Parathyroid adenoma (tissue), 2 donors: ENCODE measurements around the gene ZNF638.

Experiments used
- H2AFZ ChIP-seq: fragments of 300-600 bp; sonication (generic); one replicate; pipeline ENCODE4 v1.7.0; 2017; ENCODE audit warnings: antibody characterized with exemption, mild to moderate bottlenecking
- H3K27ac ChIP-seq: fragments of 300-600 bp; sonication (generic); one replicate; pipeline ENCODE4 v1.7.0; 2017
- H3K27me3 ChIP-seq: fragments of 300-600 bp; sonication (generic); one replicate; pipeline ENCODE4 v1.7.0; 2017; ENCODE audit warnings: low read length; ENCODE audit not compliant: control insufficient read depth, insufficient read depth
- H3K36me3 ChIP-seq: fragments of 300-600 bp; sonication (generic); one replicate; pipeline ENCODE4 v1.7.0; 2017; ENCODE audit warnings: low read length; ENCODE audit not compliant: control insufficient read depth, insufficient read depth
- H3K4me1 ChIP-seq: fragments of 300-600 bp; sonication (generic); one replicate; pipeline ENCODE4 v1.7.0; 2017; ENCODE audit warnings: control low read depth
- H3K4me2 ChIP-seq: fragments of 300-600 bp; sonication (generic); one replicate; pipeline ENCODE4 v1.7.0; 2017; ENCODE audit warnings: low read length
- H3K4me3 ChIP-seq: fragments of 300-600 bp; sonication (generic); one replicate; pipeline ENCODE4 v1.7.0; 2017; ENCODE audit warnings: low read depth, low read length
- H3K79me2 ChIP-seq: fragments of 300-600 bp; sonication (generic); one replicate; pipeline ENCODE4 v1.7.0; 2017; ENCODE audit warnings: control low read depth
- H3K9ac ChIP-seq: fragments of 300-600 bp; sonication (generic); one replicate; pipeline ENCODE4 v1.7.0; 2017; ENCODE audit warnings: mild to moderate bottlenecking
- H3K9me3 ChIP-seq: fragments of 300-600 bp; sonication (generic); one replicate; pipeline ENCODE4 v1.7.0; 2017; ENCODE audit warnings: low read length; ENCODE audit not compliant: control insufficient read depth
- CTCF ChIP-seq: fragments of 300-600 bp; sonication (generic); IDR thresholded peaks from one replicate; pipeline ENCODE4 v1.7.0; 2017; ENCODE audit warnings: antibody characterized with exemption, mild to moderate bottlenecking
- donor health status: primary hyperparathyroidism.

Gene ZNF638

GRCh38 chr2:71331581-71332434 lies at the start of gene ZNF638:
Gene ZNF638 (plus strand): TSS chr2:71331782. CDS start chr2:71348955, 17,173 bp downstream.
- Histone ChIP-seq H3K9me3 (no peaks in the 10 kb centered on the region), H3K4me1 (peaks cover 12% of the 10 kb centered on the region), H3K36me3 (no peaks in the 10 kb centered on the region), H3K79me2 (peaks cover 49% of the 10 kb centered on the region), H3K27me3 (no peaks in the 10 kb centered on the region), H3K9ac (peak within 1 kb of the TSS; percentile 91), H3K4me2 (peak within 1 kb of the TSS; percentile 87), H2AFZ (peak within 1 kb of the TSS; percentile 88), H3K4me3 (peak within 1 kb of the TSS; percentile 94), H3K27ac (peak within 1 kb of the TSS; percentile 84)
- peak; percentile 90 for TF ChIP-seq CTCF

- no peaks in the 10 kb centered on the region for H3K4me1 ChIP-seq
- no peak overlapping the region for H3K4me2 ChIP-seq
- H3K27ac ChIP-seq = no peak overlapping the region
- no peaks in the 10 kb centered on the region for H3K79me2 ChIP-seq
- H3K9ac ChIP-seq = no peak overlapping the region
- H3K27me3 ChIP-seq = no peaks in the 10 kb centered on the region
- no peak for TF ChIP-seq CTCF
- H3K9me3 ChIP-seq = no peaks in the 10 kb centered on the region
- H3K4me3 ChIP-seq = no peak overlapping the region
- H2AFZ ChIP-seq = no peak overlapping the region
- H3K36me3 ChIP-seq = no peaks in the 10 kb centered on the region
Observed at GRCh38 chr2:71281950-71282349, 49.6 kb upstream of the ZNF638 start.

GRCh38 chr2:71282493-71282892 lies 49.1 kb upstream of the ZNF638 start:
- TF ChIP-seq CTCF = no peak
- Histone ChIP-seq H3K27me3 (no peaks in the 10 kb centered on the region), H2AFZ (no peak overlapping the region), H3K4me3 (no peak overlapping the region), H3K9ac (no peak overlapping the region), H3K36me3 (no peaks in the 10 kb centered on the region), H3K79me2 (no peaks in the 10 kb centered on the region), H3K4me2 (no peak overlapping the region), H3K4me1 (no peaks in the 10 kb centered on the region), H3K9me3 (no peaks in the 10 kb centered on the region), H3K27ac (no peak overlapping the region)

GRCh38 chr2:71283131-71283530 lies 48.5 kb upstream of the ZNF638 start:
- H3K9ac ChIP-seq = no peak overlapping the region
- TF ChIP-seq CTCF = no peak

GRCh38 chr2:71285706-71286105 lies 45.9 kb upstream of the ZNF638 start:
- Histone ChIP-seq H3K9me3 (no peaks in the 10 kb centered on the region), H3K36me3 (no peaks in the 10 kb centered on the region), H3K79me2 (no peaks in the 10 kb centered on the region), H3K4me2 (no peak overlapping the region), H3K4me1 (no peaks in the 10 kb centered on the region), H3K9ac (no peak overlapping the region), H3K27me3 (no peaks in the 10 kb centered on the region), H2AFZ (no peak overlapping the region), H3K27ac (no peak overlapping the region), H3K4me3 (no peak overlapping the region)
- no peak for TF ChIP-seq CTCF

More at GRCh38 chr2:71283131-71283530, 48.5 kb upstream of the ZNF638 start:
- Histone ChIP-seq H3K27me3 (no peaks in the 10 kb centered on the region), H2AFZ (no peak overlapping the region), H3K79me2 (no peaks in the 10 kb centered on the region), H3K9me3 (no peaks in the 10 kb centered on the region), H3K4me3 (no peak overlapping the region), H3K36me3 (no peaks in the 10 kb centered on the region), H3K4me2 (no peak overlapping the region), H3K4me1 (no peaks in the 10 kb centered on the region), H3K27ac (no peak overlapping the region)
